HL-60/S4 (cell line): ENCODE results near the gene RAB22A.

Experiments
- in situ Hi-C: fragments of 300-500 bp; cut with MboI; formaldehyde crosslinking; loops from 2 replicates; pipeline ENCODE4 v1.14.3; 2022; ENCODE audit warnings: low sequenced_read_pairs

The RAB22A gene

DNA sequence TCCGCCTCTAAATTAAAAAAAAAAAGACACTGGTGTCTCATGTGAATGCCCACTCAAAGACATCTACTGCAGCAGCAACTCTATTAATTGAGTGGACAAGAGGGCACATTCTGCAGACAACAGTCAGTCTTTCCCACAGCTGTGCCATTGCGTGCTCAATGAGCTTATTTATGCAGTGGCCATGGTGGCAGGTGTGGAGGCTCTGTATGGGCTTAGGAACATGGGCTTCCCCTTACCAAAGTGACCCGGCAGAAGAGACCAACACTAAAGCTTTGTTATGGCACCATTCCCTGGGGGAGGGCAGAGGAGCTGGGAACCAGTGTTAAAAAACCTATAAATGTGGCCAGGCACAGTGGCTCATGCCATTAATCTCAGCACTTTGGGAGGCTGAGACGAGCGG, 75.3 kb downstream of the RAB22A start:
- in situ Hi-C loops: no loop called here

DNA sequence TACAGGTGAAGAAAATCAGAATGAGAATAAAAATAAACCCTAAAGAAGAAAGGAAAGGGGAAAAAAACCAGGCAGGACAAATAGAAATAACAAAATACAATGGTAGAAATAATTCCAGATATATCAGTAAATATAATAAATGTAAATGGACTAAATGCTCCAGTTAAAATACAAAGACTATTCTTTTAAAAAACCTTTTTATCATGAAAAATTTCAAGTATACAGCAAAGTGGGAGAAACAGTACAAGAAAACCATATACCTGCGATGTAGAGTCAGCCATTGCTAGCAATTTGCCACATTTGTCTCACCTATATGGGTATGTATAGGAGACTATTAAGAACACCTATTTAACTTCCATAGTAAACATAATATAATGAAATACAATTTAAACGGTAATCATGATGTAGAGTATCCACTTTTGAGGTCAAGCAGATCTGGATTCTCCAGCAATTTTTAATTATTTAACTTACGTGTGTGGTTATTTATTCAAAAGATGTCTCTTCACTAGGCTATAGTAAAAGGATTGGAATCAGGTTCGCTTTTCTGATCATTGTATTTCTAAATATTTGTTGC, 78.6 kb downstream of the RAB22A start:
- in situ Hi-C loops: no loop called here

GRCh38 chr20:58388882-58389323, 79.4 kb downstream of the RAB22A start, which contains the start of gene VAPB:
Gene VAPB (plus strand): TSS chr20:58389229. CDS start chr20:58389460, 231 bp downstream.
- in situ Hi-C loops: no loop called here

DNA sequence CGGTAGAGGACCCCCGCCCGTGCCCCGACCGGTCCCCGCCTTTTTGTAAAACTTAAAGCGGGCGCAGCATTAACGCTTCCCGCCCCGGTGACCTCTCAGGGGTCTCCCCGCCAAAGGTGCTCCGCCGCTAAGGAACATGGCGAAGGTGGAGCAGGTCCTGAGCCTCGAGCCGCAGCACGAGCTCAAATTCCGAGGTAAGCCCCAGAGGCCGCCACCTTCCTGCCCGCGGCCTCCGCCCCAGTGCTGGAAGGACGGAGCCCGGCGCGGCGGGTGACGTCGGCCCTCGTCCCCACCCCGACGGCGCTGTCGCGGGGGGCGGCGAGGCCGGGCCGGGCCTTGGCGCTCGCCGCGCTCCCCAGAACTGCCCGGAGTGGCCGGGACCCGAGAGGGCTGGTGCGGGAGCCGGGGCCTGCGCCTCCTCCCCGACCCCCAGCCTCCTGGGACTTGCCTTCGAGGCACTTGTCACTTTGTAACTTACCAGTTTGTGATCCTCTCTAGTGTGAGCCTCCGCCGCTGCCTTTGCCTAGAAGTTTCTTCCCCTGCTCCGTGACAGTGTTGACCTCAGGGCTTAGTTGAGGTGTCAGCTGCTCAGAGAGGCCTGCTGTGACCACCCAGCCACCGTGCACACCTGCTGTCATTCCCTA, 79.9 kb downstream of the RAB22A start:
- in situ Hi-C loops: no loop called here

DNA sequence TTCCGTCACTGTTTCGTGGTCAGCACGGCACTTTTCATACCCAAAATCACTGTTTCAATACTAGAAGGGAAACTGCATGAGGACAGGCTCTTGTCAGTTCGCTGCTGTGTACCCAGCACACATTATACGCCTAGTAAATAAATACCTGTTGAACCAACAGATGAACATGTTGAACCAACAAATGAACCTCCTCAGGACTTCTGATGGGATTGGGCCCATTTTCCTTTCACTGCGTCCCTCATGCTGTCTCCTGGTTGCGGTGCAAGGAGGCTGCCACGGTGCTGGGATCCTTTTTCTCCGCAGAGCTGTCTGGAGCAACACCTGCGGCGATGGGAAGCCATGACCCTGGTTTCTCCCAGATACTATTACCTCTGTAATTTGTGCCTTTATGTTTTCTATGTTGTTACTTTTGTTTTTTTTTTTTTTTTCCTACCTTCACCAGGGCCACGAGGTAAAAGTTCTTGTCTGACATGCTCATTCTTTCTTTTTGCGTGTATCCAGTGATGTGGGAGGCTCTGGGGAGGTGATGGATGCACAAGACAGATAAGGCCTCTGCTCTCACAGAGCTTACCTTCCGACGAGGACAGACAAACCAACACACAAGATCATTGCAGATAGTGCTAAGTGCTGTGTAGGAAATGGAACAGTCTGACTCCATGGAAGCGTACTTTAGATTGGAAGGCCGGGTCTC, 80.6 kb downstream of the RAB22A start:
- in situ Hi-C loops: no loop called here

- in situ Hi-C loops: no loop called here
Measured at GRCh38 chr20:58390659-58391035, 81.1 kb downstream of the RAB22A start.

- in situ Hi-C loops: no loop called here
Measured at GRCh38 chr20:58392286-58392685, 82.8 kb downstream of the RAB22A start.

DNA sequence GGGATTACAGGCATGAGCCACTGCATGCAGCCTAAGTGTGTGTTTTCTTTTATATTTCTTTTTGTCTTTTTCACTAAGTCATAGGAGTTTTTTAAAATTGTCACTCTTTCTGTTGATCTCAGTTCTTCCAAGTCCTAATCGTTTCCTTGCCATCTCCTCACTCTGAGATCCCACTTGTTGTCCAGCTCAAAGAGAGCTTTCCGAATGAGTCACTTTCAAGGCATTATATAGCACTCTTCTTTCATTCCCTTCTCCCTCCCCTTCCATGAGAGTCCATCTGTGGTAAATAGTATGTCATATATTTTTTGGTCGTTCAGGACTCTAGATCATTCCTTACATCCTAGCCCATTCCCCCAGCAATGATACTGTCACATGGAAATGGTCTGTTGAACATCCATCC, 83.8 kb downstream of the RAB22A start:
- in situ Hi-C loops: no loop called here

GRCh38 chr20:58394801-58395200, 85.3 kb downstream of the RAB22A start:
- in situ Hi-C loops: no loop called here

GRCh38 chr20:58395604-58396003, 86.1 kb downstream of the RAB22A start:
- in situ Hi-C loops: no loop called here

DNA sequence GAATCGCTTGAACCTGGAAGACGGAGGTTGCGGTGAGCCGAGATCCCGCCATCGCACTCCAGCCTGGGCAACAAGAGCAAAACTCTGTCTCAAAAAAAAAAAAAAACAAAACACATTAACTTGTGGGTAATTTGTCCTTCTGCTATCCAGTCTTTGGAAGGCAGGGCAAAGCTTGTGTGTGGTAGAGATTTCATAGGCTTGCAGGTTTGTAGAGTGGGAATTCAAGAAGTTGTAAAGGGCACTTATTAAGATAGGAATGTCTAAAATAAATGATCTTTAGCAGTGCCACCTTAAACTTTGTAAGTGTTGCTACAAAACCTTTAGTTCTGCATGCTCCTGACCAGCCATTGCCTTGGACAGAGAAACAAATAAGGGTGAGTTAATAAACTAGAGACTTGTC, 87.9 kb downstream of the RAB22A start:
- in situ Hi-C loops: no loop called here

- in situ Hi-C loops: no loop called here
Measured at GRCh38 chr20:58398254-58398653, 88.7 kb downstream of the RAB22A start.

- in situ Hi-C loops: no loop called here
Measured at GRCh38 chr20:58399926-58400325, 90.4 kb downstream of the RAB22A start.

DNA sequence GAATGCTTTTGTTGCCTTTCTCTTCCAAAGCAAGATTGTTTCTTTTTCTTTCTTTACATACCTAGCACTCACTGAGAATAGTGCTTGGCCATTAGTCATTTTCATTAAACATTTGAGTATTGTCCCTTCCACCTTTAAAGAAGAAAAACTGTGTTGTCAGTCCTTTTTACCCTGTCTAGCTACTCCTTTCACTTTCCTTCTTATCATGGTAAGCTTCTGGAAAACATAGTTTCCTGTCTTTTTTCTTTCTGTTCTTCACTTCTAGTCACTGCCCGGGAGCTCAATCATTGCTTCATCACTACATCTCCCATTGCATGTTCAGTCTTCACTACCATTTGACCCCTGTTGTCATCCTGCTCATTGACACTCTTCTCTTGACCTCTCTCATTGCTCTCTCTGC, 91.6 kb downstream of the RAB22A start:
- in situ Hi-C loops: no loop called here

GRCh38 chr20:58402305-58402704, 92.8 kb downstream of the RAB22A start:
- in situ Hi-C loops: no loop called here

GRCh38 chr20:58402827-58403226, 93.3 kb downstream of the RAB22A start:
- in situ Hi-C loops: no loop called here

DNA sequence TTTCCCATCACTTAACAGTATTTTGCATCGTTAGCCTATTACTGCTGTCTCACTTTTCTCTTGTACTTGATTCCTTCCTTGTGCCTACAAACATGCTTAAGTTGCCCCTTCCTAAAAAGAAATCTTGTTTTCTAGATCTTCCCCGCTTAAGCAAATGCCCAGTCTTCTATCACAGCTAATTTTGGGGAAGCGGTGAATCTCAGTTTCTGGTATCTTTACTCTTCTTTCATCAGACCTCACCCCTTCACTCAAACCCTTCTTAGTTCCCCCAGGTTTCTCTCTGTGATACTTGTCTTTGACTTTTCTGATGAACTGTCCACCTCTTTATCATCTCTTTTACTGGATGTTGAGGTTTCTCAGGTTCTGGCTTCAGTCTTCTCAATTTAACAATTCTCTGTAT, 93.8 kb downstream of the RAB22A start:
- in situ Hi-C loops: no loop called here

GRCh38 chr20:58405504-58406291, 96.2 kb downstream of the RAB22A start:
- in situ Hi-C loops: no loop called here

GRCh38 chr20:58406422-58407001, 97.0 kb downstream of the RAB22A start:
- in situ Hi-C loops: no loop called here

DNA sequence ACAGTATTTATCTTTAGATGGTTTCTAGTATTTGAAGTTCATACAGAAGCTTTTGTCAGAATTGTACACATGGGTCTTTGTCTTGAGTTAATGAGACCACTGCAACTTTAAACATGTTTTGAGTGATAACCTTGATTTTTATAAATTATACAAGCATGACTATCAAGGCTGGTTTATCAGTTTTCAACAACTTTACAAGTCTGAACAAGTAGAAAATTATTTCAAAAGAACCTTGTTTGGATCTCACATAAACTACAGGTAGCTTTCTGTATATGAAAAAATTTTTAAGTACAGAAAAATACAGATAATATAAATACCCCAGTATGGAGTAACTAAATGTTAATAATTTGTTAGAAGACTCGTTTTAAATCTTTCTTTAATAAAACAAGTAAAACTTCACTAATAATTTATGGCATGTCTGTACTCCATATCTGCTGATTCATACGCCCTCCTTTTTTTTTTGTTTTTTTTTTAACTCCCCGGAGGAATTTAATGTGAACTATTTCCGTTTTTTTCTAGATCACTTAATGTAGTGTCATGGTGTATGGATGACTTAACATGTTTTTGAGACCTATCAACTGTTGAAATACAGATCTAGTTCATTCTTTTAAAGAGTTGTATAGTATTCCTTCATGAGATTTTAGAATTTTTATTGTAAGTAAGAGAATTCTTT, 97.8 kb downstream of the RAB22A start:
- in situ Hi-C loops: no loop called here
